ENCODE measurements around the gene STRN3. TPM values are rescaled to one million over a fixed set of nuclear protein-coding genes. Genes with fewer than 3 reads are reported as not detected.
"Not testable (repeated sequence)": the region's sequence is repeated elsewhere in the genome, so short reads cannot be mapped to it uniquely, and the experiment has no call there.

STRN3 gene
- polyA plus RNA-seq, 1 donor: 47.6 TPM

DNA sequence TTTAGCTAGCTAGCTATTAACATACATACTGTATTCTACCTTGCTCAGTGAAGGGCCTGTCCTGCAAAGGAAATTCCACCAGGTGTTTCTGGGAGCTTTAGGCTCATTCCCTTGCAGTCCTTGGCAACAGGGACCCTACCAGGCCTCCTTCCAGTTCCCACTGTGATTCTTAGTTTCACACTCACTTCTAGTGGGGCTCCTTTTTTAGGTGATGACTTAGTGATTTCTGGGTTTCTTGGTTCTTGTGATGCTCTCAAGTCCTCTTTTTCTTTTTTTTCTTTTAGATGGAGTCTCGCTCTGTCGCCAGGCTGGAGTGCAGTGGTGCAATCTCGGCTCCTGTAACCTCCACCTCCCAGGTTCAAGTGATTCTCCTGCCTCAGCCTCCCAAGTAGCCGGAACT, 10.4 kb upstream of the STRN3 start:
- DNase-seq (ENCODE audit: low read depth): no peak

DNA sequence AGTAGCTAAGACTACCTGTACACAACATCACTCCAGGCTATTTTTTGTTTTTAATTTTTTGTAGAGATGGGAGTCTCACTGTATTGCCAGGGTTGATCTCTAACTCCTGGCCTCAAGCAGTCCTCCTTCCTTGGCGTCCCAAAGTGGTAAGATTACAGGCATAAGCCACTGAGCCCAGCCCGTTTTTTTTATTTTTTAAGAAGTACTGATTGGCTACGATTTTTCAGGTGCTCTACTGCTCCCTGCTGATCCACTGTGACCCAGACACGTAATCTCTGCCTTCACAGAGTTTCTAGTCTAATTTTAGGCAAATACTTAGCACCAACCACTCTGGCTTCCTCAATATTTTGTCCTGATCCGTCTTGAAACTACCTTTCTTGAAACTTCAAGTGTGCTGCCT, 4.3 kb upstream of the STRN3 start:
- DNase-seq (ENCODE audit: low read depth): no peak

DNA sequence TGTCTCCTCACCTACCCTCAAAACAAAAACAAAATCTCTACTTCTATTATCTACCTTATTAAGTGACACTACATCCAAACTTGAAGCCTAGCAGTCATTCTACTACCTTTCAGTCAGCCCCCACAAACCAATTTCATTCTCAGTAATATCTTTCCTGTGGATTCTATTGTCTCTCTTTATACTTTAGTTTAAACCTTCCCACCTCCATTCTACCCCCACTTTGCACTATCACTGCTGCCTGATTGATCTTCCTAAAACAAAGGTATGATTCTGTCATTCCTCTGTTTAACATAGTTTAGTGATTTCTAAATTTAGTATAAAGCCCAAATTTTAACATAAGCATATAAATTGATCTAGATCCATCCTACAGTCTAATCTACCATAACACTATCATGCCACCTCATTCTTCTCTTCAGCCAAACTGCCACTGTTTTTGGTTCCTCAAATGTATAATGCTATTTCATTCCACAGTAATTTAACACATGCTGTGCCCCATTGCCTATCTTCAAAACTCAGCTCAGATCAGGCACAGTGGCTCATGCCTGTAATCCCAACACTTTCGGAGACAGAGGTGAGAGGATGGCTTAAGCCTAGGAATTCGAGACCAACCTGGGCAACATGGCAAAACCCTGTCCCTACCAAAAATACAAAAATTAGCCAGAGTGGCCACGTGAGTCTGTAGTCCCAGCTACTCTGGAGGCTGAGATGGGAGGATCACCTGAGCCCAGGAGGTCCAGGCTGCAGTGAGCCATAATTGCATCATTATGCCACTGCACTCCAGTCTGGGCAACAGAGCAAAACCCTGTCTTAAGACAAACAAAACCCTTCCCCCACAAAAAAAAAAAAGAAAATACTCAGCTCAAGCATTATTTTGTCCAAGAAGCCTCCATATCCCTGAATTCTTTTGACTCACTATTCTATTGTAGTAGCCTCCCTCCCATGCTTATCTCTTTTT, 3.1 kb upstream of the STRN3 start:
- DNase-seq (ENCODE audit: low read depth): no peak

DNA sequence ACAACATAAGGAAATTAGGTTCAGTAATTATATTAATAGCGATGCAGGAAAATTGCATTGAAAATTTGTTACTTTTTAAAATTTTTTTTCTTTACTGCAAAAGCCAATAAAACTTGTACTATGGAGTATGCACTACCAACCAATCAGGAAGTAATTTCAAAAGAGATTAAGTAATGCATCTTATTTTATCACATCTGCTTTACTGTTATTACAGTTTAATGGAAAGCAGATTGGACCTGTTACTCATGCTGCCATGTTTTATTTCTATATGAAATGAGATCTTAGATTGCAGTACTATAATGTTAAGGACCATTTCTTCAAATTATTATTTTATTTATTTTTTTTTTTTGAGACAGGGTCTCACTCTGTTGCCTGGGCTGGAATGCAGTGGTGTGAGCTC, 1.7 kb upstream of the STRN3 start:
- DNase-seq (ENCODE audit: low read depth): no peak

DNA sequence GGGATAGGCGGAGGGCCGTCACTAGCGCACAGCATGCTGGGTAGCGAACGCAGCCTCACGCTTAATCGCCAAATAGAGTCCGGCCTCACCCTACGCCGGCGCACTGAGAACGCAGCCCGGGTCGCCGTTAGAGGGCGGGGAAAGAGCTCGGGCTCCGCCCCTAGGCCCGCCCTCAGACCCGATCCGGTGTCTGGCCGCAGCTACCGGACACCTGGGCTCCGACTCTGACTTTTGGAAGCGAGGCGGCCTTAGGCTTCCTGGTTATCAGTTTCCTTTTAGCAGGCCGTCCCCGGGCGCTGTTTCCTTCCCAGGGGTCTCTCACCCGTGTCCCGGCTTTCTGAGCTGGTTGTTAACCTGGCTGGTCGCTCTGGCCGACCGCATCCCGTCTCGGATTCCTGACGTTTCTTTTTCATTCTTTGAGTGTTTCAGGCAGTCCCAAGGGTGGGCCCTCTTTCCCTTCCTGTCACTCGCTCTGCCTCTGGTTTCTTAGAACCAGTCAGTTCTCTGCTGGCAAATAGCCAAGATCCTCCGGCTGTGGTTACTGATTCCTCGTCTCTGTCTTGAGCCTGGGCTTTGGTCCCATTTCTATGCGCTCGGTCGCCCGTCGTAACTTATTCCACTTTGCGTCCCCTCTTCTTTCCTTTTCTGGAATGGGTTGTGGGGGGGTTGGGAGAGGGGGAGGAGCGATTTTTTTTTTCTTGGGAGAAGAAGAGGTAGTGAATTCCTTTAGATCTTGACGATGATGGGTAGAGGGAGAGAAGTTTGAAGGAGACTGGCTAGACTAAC, 464 bp upstream of the STRN3 start:
- DNase-seq (ENCODE audit: low read depth): peak; percentile 91

DNA sequence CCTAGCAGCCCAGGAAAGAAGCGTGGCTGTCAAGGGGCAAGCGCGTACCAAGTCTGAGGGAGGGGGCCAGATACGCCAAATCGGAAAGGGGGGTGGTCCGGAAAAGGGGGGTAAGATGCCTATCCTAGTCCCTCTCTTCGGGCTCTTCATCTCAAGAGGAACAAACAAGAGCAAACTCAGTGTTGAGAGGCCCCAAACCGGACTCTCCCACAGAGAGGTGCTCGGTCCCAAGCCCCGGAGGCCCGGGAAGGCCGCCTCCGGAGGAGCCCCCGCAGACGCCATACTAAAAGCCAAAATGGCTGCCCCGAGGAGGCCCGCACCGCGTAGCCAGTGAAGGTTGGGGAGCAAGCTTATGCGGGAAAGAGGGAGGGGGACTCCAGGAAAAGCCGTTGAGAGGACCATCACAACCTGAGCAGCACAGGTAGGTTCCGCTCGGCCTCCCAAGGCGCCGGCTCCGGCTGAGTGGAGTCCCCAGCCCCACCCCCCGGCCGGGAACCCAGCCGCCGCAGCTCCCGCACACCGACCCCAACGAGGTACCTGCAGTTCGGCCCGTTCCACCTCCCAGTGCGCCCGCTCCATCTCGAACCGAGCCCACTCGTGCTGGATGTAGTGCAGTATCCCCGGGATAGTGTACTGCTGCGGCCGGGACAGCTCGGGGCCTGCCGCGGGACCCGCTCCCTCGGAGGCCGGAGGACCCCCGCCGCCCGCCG, 657 bp downstream of the STRN3 start, which contains the start of gene AP4S1:
TSS of gene AP4S1 (plus strand) at position 283 of the 710 bp plus-strand sequence. CDS start 40,548 bp downstream, outside the sequence.
- DNase-seq (ENCODE audit: low read depth): no peak

DNA sequence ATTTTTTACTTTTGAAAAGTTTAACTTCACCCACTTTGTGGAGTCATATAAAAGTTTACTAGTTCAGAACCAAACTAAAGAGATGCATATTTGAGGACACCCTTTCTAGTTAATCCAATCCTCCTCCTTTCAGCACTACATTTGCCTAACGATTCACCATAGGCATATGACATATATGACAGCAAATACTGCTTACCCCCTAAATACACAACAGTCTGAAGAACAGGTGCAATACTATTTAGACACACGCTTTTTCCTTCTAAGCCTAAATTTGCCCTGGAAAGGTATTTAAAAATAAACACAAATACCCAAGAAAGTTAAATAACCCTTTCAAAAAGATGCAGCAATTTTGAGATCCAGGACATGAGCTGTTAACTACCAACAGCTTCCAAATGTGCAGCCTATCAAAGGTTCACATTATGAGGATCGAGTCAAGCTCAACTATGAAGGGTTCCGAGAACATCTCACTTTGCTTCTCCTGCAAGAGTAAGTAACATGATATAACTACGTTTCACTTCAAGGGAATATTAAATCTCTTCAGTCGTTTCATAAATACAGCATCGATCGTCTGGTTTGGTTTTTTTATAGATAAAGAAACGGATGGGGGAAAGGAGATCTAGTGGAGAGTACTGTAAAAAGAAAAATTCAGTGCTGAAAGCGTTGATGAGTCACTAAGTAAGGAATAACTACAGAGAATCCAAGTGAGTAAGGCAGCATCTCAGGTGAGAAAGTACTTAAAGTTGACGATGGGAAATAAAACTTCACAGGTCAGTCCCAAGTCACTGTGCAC, 1.4 kb downstream of the STRN3 start:
- DNase-seq (ENCODE audit: low read depth): no peak

DNA sequence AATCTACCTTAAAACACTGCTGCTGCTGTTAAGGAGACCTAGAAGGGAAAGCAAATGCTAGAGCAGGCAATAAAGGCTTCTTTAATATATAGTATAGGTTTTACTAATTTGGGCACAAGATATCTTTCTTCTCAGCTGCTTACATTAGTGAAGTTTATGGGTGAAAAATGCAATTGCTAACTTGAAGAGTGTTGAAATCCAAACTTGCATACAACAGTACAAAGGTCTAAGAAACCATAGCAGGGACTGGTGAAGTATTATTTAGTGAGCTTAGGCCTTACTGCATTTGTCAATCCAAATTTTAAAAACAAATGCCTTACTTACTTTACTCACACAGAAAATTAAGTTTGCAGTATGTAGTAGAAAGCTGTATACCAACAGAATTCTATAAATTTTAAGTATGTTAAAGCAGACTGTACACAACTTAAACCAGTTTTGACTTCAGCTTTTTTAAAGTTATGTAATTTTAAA, 2.1 kb downstream of the STRN3 start:
- DNase-seq (ENCODE audit: low read depth): no peak

DNA sequence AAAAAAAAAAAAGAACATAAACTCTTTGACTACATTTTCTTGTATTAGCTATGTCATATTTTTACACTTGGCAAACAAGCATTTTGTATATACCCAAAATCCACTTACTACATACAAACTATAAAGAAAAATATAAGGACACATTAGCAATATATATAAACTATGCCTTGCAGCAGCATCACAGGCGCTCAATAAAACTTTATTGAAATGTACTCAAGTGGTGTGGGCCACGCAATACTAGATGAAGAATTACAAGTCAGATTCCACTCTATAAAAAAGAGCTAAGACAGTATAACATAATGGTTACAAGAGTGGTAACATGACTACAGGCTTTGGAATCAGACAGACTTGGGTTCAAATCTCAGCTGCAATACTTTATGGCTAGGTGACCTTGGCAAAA, 3.8 kb downstream of the STRN3 start:
- no peak for DNase-seq (ENCODE audit: low read depth)

DNA sequence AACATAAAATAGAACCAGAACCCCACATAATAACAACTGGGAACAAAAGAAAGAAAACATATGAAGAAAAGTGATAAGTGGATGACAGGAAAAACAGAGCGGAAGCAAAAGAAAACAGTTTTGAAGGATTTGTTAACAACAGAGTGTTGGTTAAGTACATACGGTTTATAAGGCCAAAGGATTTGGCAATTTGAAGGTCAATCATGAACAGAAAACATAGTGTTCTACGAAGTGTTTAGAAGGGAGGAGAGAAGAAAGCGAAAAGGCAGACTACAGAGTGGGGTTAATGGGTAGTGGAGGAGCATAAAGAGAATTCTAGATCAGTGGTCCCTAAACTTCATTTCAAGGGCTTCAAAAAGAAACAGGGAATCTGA, 4.6 kb downstream of the STRN3 start:
- DNase-seq (ENCODE audit: low read depth): no peak

DNA sequence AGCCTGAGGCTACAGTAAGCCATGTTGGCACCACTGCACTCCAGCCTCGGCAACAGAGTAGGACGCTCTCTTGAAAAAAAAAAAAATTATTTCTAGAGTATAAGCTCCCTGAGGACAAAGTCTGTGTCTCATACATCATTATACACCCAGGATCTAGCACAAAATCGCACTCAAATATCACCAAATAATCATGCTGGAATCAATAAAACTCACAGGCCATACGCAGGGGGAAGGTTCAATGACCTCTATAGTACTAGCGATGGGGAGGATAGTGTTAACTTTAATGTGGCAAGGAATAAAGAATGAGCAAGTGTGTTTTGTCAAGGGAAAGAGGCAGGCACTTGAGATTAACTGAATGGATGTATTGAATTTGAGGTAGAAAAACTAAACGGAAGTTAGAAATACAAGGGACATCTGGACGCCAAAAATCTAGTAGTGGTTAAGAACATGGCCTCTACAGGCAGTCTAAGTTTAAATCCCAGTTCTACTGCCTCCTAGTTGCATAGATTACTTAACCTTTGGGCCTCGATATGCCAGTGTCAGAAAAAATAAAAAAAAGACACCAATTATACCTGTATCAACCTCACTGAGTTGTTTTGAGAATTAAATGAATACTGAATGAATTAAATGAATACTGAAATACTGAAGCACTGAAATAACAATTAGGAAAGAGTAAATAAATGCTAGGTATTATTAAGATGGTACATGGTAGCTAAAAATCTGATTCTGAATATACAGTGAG, 5.2 kb downstream of the STRN3 start:
- no peak for DNase-seq (ENCODE audit: low read depth)

DNA sequence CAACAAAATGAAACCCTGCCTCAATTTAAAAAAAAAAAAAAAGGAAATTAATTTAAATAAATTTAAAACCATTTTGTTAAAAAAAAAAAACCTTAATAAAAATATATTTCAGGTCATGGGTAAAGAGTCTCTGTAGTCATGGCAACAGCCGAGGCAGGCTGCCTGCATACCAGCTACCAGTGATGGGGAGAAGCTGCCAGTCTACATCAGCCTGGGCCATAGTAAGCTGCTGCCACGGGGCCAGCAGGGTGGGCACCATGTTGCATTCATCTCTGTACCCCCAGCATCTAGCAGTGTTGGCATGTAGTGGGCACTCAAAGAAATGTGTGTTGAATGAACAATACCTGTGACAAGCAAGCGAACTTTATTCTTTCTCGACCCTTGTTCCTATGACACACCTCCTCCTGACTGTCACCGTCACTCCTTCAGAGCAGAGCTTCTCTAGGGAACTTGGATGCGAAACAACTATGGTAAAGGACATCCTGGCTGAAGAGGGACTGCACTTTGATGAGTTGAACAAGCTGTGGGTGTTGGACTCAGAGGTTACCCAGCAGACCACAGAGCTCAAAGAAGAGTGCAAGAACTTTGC, 8.0 kb downstream of the STRN3 start:
- DNase-seq (ENCODE audit: low read depth): no peak

DNA sequence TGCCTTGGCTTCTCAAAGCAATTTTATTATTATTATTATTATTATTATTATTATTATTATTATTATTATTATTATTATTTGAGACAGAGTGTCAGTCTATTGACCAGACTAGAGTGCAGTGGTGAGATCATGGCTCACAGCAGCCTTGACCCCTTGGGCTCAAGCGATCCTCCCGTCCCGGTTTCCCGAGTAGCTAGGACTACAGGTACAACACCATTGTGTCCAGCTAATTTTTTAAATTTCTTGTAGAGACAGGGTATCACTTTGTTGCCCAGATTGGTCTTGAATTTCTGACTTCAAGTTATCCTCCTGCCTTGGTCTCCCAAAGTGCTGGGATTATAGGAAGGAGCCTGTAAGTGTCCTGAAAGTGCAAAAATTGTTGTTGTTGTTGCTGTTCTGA, 12.3 kb downstream of the STRN3 start:
- DNase-seq (ENCODE audit: low read depth): no peak

DNA sequence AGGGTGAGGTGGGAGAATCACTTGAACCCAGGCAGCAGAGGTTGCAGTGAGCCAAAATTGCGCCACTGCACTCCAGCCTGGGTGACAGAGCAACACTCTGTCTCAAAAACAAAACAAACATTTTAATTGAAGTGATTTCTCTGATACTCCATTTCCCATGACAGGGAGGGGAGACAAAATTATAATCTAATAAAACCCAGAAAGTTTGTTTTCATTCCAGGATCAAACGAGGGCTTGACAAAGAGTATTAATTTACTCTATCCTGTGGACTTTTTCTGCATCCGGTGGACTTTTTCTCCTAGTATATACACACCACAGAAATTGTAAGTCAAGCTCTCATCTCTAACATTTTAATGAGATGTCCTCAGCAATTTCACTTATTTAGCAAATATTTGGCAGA, 15.2 kb downstream of the STRN3 start:
- no peak for DNase-seq (ENCODE audit: low read depth)

DNA sequence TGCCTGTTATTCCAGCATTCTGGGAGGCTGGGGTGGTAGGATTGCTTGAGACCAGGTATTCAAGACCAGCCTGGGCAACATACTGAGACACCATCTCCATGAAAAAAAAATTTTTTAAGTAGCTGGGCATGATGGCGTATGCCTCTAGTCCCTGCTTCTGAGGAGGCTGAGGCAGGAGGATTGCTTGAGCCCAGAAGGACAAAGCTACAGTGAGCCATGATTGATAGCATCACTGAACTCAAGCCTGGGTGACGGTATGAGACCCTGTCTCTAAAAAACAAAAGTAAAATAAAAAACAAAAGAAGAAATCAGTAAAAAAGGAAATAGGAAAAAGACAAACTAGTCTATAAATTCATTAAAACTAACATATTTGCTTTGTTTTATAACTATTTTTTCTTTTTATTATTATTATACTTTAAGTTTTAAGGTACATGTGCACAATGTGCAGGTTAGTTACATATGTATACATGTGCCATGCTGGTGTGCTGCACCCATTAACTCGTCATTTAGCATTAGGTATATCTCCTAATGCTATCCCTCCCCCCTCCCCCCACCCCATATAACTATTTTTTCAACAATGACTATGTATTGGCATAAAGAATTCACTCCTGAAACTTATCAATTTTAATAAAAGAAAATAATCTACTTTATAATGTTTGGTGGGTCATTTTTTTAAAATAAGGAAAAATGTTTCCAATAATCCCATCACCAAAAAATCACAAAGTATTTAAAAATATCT, 16.2 kb downstream of the STRN3 start:
- no peak for DNase-seq (ENCODE audit: low read depth)

DNA sequence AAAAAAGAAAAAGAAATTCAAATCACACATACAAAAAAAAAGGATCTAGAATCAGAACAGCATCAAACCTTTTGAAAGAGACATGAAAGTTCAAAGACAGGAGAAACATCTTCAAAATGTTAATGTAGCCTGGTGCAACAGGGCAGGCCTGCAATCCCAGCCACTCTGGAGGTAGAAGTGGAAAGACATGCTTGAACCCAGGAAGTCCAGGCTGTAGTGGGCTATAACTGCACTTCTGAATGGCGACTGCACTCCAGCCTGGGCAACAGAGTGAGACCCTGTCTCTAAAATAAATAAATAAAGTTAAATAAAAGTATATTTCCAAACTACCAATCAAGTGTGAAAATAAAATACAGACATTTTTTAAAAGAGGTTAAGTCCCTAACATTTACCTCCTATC, 19.5 kb downstream of the STRN3 start:
- no peak for DNase-seq (ENCODE audit: low read depth)

DNA sequence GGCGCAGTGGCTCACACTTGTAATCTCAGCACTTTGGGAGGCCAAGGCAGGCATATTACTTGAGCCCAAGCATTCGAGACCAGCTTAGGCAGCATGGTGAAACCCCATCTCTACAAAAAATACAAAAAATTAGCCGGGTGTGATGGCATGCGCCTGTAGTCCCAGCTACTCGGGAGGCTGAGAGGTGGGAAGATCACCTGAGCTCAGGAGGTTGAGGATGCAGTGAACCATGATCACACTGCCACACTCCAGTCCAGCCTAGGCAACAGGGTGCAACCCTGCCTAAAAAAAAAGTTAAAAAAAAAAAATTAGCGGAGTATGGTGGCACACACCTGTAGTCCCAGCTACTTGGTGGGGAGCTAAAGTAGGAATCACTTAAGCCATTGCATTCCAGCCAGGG, 22.2 kb downstream of the STRN3 start:
- not testable (repeated sequence) for DNase-seq (ENCODE audit: low read depth)

DNA sequence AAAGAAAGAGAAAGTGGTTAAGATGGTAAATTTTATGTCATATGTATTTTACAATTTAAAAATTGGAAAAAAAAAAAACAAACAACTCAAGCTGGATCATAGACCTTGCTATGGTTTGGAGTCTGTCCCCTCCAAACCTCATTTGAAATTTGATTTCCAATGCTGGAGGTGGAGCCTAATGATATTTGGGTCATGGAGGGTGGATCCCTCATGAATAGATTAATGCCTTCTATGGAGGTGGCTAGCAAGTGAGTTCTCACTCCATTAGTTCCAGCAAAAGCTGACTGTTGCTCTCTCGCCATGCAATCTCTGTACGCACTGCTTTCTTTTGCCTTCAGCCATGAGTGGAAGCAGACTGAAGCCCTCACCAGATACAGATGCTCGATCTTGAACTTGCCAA, 22.9 kb downstream of the STRN3 start:
- DNase-seq (ENCODE audit: low read depth): no peak

DNA sequence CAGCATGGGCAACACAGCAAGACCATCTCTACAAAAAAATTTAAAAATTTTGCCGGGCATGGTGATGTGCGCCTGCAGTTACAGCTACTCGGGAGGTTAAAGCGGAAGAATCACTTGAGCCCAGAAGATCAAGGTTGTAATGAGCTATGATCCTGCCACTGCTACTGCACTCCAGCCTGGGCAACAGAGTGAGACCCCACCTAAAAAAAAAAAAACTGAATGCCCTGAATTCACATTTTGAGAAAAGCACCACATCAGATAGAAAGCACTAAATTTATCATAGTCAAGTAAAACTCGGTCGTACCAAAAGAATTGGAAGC, 24.9 kb downstream of the STRN3 start:
- DNase-seq (ENCODE audit: low read depth): no peak
